GM12874 (cell line): ENCODE data around the gene ASTE1.

Experiments
- CTCF ChIP-seq: IDR thresholded peaks from 2 replicates; pipeline ENCODE4 v1.5.1; 2011; ENCODE audit warnings: low read depth, mild to moderate bottlenecking, control low read depth, low read length, moderate library complexity; ENCODE audit not compliant: insufficient read depth

Gene ASTE1

GRCh38 chr3:130979117-130979516 is 47.5 kb downstream of the ASTE1 start:
- no peak for TF ChIP-seq CTCF

GRCh38 chr3:130976706-130977105 is 49.9 kb downstream of the ASTE1 start:
- TF ChIP-seq CTCF: no peak

GRCh38 chr3:130975251-130975650 is 51.4 kb downstream of the ASTE1 start:
- TF ChIP-seq CTCF: no peak

GRCh38 chr3:130974201-130974600 is 52.4 kb downstream of the ASTE1 start:
- no peak for TF ChIP-seq CTCF

- TF ChIP-seq CTCF: no peak
These were observed 53.2 kb downstream of the ASTE1 start for GRCh38 chr3:130973406-130973805.

- TF ChIP-seq CTCF: no peak
These were observed 55.4 kb downstream of the ASTE1 start for GRCh38 chr3:130971208-130971607.

GRCh38 chr3:130969621-130970020 is 57.0 kb downstream of the ASTE1 start:
- no peak for TF ChIP-seq CTCF

GRCh38 chr3:130968221-130968620 is 58.4 kb downstream of the ASTE1 start:
- no peak for TF ChIP-seq CTCF
